Nephron progenitor cell (in vitro differentiated cells): ENCODE results near the gene TRABD2B.

Source experiments
- DNase-seq: peaks from one replicate; pipeline ENCODE4 v3.0.0; 2021
- H3K27ac Mint-ChIP-seq: 2 replicates; pipeline ENCODE4 v1.8.0; 2021; ENCODE audit warnings: mild to moderate bottlenecking, moderate library complexity, mixed read lengths
- H3K27me3 Mint-ChIP-seq: 2 replicates; pipeline ENCODE4 v1.8.0; 2021; ENCODE audit warnings: mild to moderate bottlenecking, low read depth, mixed read lengths; ENCODE audit not compliant: poor library complexity
- H3K36me3 Mint-ChIP-seq: 2 replicates; pipeline ENCODE4 v1.8.0; 2021; ENCODE audit warnings: low read depth, mixed read lengths
- H3K4me1 Mint-ChIP-seq: 2 replicates; pipeline ENCODE4 v1.8.0; 2021; ENCODE audit warnings: mixed read lengths
- H3K4me3 Mint-ChIP-seq: 2 replicates; pipeline ENCODE4 v1.8.0; 2021; ENCODE audit warnings: mild to moderate bottlenecking, moderate library complexity, mixed read lengths
- H3K9me3 Mint-ChIP-seq: 2 replicates; pipeline ENCODE4 v1.8.0; 2021; ENCODE audit warnings: mild to moderate bottlenecking, moderate library complexity, mixed read lengths
- CTCF ChIP-seq: fragments of 200-600 bp; sonication (generic); IDR thresholded peaks from 2 replicates; pipeline ENCODE4 v1.5.0; 2021; ENCODE audit warnings: antibody characterized with exemption

TRABD2B gene

GRCh38 chr1:47755101-47755990, 241.8 kb downstream of the TRABD2B start:
- Mint-ChIP-seq H3K4me1 (peaks cover 60% of the 10 kb centered on the region), H3K36me3 (no peaks in the 10 kb centered on the region), H3K27ac (no peak overlapping the region), H3K9me3 (no peaks in the 10 kb centered on the region), H3K27me3 (peaks cover 9% of the 10 kb centered on the region), H3K4me3 (no peak overlapping the region)
- DNase-seq, result peak; percentile 65
- peak; percentile 60 for TF ChIP-seq CTCF

- no peak overlapping the region for H3K27ac Mint-ChIP-seq
- no peaks in the 10 kb centered on the region for H3K9me3 Mint-ChIP-seq
- DNase-seq, result no peak
- H3K36me3 Mint-ChIP-seq, result no peaks in the 10 kb centered on the region
- TF ChIP-seq CTCF, result no peak
- H3K4me1 Mint-ChIP-seq, result peaks cover 51% of the 10 kb centered on the region
- H3K27me3 Mint-ChIP-seq, result peaks cover 6% of the 10 kb centered on the region
- no peak overlapping the region for H3K4me3 Mint-ChIP-seq
Observed at GRCh38 chr1:47754221-47754620, 243.0 kb downstream of the TRABD2B start.

- no peak for TF ChIP-seq CTCF
- H3K4me3 Mint-ChIP-seq, result no peak overlapping the region
Observed at GRCh38 chr1:47753808-47754207, 243.4 kb downstream of the TRABD2B start.

GRCh38 chr1:47752559-47752958, 244.6 kb downstream of the TRABD2B start:
- TF ChIP-seq CTCF, result no peak
- no peaks in the 10 kb centered on the region for H3K36me3 Mint-ChIP-seq
- no peaks in the 10 kb centered on the region for H3K9me3 Mint-ChIP-seq
- H3K27ac Mint-ChIP-seq, result peak overlapping the region; percentile 70
- peak overlapping the region; percentile 47 for H3K4me3 Mint-ChIP-seq
- H3K27me3 Mint-ChIP-seq, result no peaks in the 10 kb centered on the region
- peaks cover 39% of the 10 kb centered on the region for H3K4me1 Mint-ChIP-seq
- no peak for DNase-seq

More at GRCh38 chr1:47753808-47754207, 243.4 kb downstream of the TRABD2B start:
- DNase-seq, result no peak
- Mint-ChIP-seq H3K27ac (no peak overlapping the region), H3K27me3 (peaks cover 6% of the 10 kb centered on the region), H3K9me3 (no peaks in the 10 kb centered on the region), H3K4me1 (peaks cover 48% of the 10 kb centered on the region), H3K36me3 (no peaks in the 10 kb centered on the region)

- peak; percentile 47 for DNase-seq
Observed at GRCh38 chr1:47751996-47752451, 245.2 kb downstream of the TRABD2B start.

More at GRCh38 chr1:47751996-47752451, 245.2 kb downstream of the TRABD2B start:
- Mint-ChIP-seq H3K27me3 (no peaks in the 10 kb centered on the region), H3K4me1 (peaks cover 39% of the 10 kb centered on the region), H3K36me3 (no peaks in the 10 kb centered on the region), H3K9me3 (no peaks in the 10 kb centered on the region), H3K27ac (peak overlapping the region; percentile 70), H3K4me3 (no peak overlapping the region)
- no peak for TF ChIP-seq CTCF
